Measurements from ENCODE around the gene AMMECR1L.

Gene AMMECR1L

GRCh38 chr2:127853671-127854070 is 32.1 kb downstream of the AMMECR1L start:
- TF ChIP-seq CTCF (IDR thresholded peaks at IDR 0.05; ENCODE audit: insufficient read depth, low read depth, low read length, missing control alignments) = no peak
- no peak for DNase-seq (ENCODE audit: low read depth)
- H3K4me3 ChIP-seq (ENCODE audit: low read depth, low read length) = no peak overlapping the region

GRCh38 chr2:127852388-127852787 is 33.4 kb downstream of the AMMECR1L start:
- no peak for TF ChIP-seq CTCF (IDR thresholded peaks at IDR 0.05; ENCODE audit: insufficient read depth, low read depth, low read length, missing control alignments)
- H3K4me3 ChIP-seq (ENCODE audit: low read depth, low read length) = no peak overlapping the region
- no peak for DNase-seq (ENCODE audit: low read depth)

- no peak for DNase-seq (ENCODE audit: low read depth)
- H3K4me3 ChIP-seq (ENCODE audit: low read depth, low read length) = no peak overlapping the region
- no peak for TF ChIP-seq CTCF (IDR thresholded peaks at IDR 0.05; ENCODE audit: insufficient read depth, low read depth, low read length, missing control alignments)
Observed at GRCh38 chr2:127847931-127848330, 37.8 kb downstream of the AMMECR1L start.

- DNase-seq (ENCODE audit: low read depth) = no peak
- no peak overlapping the region for H3K4me3 ChIP-seq (ENCODE audit: low read depth, low read length)
- no peak for TF ChIP-seq CTCF (IDR thresholded peaks at IDR 0.05; ENCODE audit: insufficient read depth, low read depth, low read length, missing control alignments)
Observed at GRCh38 chr2:127844973-127845372, 40.8 kb downstream of the AMMECR1L start.

GRCh38 chr2:127843677-127844076 is 42.1 kb downstream of the AMMECR1L start:
- TF ChIP-seq CTCF (IDR thresholded peaks at IDR 0.05; ENCODE audit: insufficient read depth, low read depth, low read length, missing control alignments) = no peak
- no peak for DNase-seq (ENCODE audit: low read depth)
- no peak overlapping the region for H3K4me3 ChIP-seq (ENCODE audit: low read depth, low read length)

GRCh38 chr2:127841466-127842178 is 44.1 kb downstream of the AMMECR1L start:
- no peak for TF ChIP-seq CTCF (IDR thresholded peaks at IDR 0.05; ENCODE audit: insufficient read depth, low read depth, low read length, missing control alignments)
- H3K4me3 ChIP-seq (ENCODE audit: low read depth, low read length) = no peak overlapping the region

GRCh38 chr2:127840893-127841292 is 44.9 kb downstream of the AMMECR1L start:
- no peak for TF ChIP-seq CTCF (IDR thresholded peaks at IDR 0.05; ENCODE audit: insufficient read depth, low read depth, low read length, missing control alignments)
- H3K4me3 ChIP-seq (ENCODE audit: low read depth, low read length) = no peak overlapping the region
- no peak for DNase-seq (ENCODE audit: low read depth)

More at GRCh38 chr2:127841466-127842178, 44.1 kb downstream of the AMMECR1L start:
- DNase-seq (ENCODE audit: low read depth) = no peak
